Measurements from ENCODE around the gene TRIO. TPM values are rescaled to one million over a fixed set of nuclear protein-coding genes. Genes with fewer than 3 reads are reported as not detected.

The TRIO gene
- total RNA-seq, 1 donor from 2014 or later = 381 TPM

- DNase-seq = no peak
Observed at GRCh38 chr5:14462681-14463080, 319.5 kb downstream of the TRIO start.

GRCh38 chr5:14463629-14464028, 320.5 kb downstream of the TRIO start:
- no peak for DNase-seq

- DNase-seq = no peak
Observed at GRCh38 chr5:14464096-14464495, 321.0 kb downstream of the TRIO start.

- no peak for DNase-seq
Observed at GRCh38 chr5:14464671-14465070, 321.5 kb downstream of the TRIO start.

GRCh38 chr5:14465116-14465515, 322.0 kb downstream of the TRIO start:
- no peak for DNase-seq

GRCh38 chr5:14465776-14466175, 322.6 kb downstream of the TRIO start:
- DNase-seq = no peak

- no peak for DNase-seq
Observed at GRCh38 chr5:14467251-14467650, 324.1 kb downstream of the TRIO start.

- DNase-seq = no peak
Observed at GRCh38 chr5:14467886-14468285, 324.7 kb downstream of the TRIO start.

- DNase-seq = no peak
Observed at GRCh38 chr5:14469551-14470377, 326.6 kb downstream of the TRIO start.

GRCh38 chr5:14471507-14471906, 328.4 kb downstream of the TRIO start:
- no peak for DNase-seq

GRCh38 chr5:14472986-14473567, 329.9 kb downstream of the TRIO start:
- DNase-seq = no peak

- DNase-seq = no peak
Observed at GRCh38 chr5:14475045-14475444, 331.9 kb downstream of the TRIO start.

GRCh38 chr5:14476786-14477435, 333.8 kb downstream of the TRIO start:
- no peak for DNase-seq

- no peak for DNase-seq
Observed at GRCh38 chr5:14479143-14479696, 336.1 kb downstream of the TRIO start.

- no peak for DNase-seq
Observed at GRCh38 chr5:14481349-14481748, 338.2 kb downstream of the TRIO start.

- DNase-seq = no peak
Observed at GRCh38 chr5:14482085-14482484, 338.9 kb downstream of the TRIO start.

- DNase-seq = no peak
Observed at GRCh38 chr5:14483504-14484157, 340.5 kb downstream of the TRIO start.

- no peak for DNase-seq
Observed at GRCh38 chr5:14486486-14486885, 343.3 kb downstream of the TRIO start.

- no peak for DNase-seq
Observed at GRCh38 chr5:14486996-14487896, 344.1 kb downstream of the TRIO start.

GRCh38 chr5:14487897-14488570, 344.9 kb downstream of the TRIO start:
- DNase-seq = no peak

GRCh38 chr5:14488709-14489108, 345.6 kb downstream of the TRIO start:
- DNase-seq = no peak

Data from occipital lobe (tissue), 2 donors.